ENCODE results near the gene MLYCD. TPM values are rescaled to one million over a fixed set of nuclear protein-coding genes. Genes with fewer than 3 reads are reported as not detected.

MLYCD gene
- polyA plus RNA-seq, 3 donors: 4.1 to 5.6 (median 4.3) TPM

GRCh38 chr16:83972256-83973008, 73.5 kb downstream of the MLYCD start:
- H3K27ac ChIP-seq (ENCODE audit: low read depth, low read length): no peak overlapping the region
- WGBS, 3 donors: 85 to 86% (median 85%) methylated on average over 19 of the region's 19 CpGs

DNA sequence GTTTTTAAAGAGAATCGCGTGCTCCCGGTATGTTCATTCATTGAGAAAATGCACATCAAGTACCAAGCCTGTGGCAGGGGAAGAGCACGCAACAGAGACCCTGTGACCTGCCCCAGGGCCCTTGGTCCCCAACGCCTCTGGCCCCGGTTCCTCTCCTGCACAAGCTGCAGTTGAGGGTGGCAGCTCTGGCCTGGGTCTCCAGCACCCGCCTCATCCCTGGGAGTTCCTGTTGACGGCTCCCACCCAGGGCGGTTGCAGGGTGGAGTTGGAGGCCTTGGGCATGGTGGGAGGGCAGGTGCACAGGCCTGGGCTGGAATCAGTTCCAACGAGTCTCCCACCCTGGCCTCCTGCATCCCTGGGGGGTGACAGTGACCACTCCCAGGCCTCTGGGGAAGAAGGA, 74.2 kb downstream of the MLYCD start:
- WGBS, 3 donors: 75 to 86% (median 86%) methylated on average over 8 to 10 of the region's 10 CpGs
- no peak overlapping the region for H3K27ac ChIP-seq (ENCODE audit: low read depth, low read length)

GRCh38 chr16:83973581-83974385, 74.9 kb downstream of the MLYCD start:
- 74 to 82% (median 79%) methylated on average over 22 of the region's 22 CpGs for WGBS, 3 donors
- no peak overlapping the region for H3K27ac ChIP-seq (ENCODE audit: low read depth, low read length)

DNA sequence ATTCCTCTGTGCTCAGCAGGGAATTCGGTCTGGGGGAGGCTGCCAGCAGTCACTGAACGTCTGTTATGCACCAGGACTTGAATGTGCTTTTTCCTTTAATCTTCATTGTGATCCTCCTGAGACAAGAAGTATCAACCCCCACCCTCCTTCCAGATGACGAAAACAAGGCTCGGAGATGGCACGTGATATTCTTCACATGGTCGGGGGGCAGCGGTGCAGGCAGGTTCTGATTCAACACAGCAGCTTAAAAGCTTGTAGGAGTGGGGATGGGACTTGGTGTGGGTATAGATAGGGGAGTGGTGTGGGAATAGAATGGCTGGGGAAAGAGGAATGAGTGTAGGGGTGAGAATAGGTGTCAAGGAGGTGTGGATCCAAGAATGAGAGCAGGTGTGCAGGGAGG, 75.6 kb downstream of the MLYCD start:
- WGBS, 3 donors: 32 to 53% (median 42%) methylated on average over 7 of the region's 7 CpGs
- no peak overlapping the region for H3K27ac ChIP-seq (ENCODE audit: low read depth, low read length)

GRCh38 chr16:83975590-83976260, 76.8 kb downstream of the MLYCD start:
- no peak overlapping the region for H3K27ac ChIP-seq (ENCODE audit: low read depth, low read length)
- 83 to 85% (median 85%) methylated on average over 15 of the region's 15 CpGs for WGBS, 3 donors

Other genes with a start within 250 kb of the MLYCD start
- 10 to 100 TPM; 12.6 to 39.0 (median 31.9) TPM for gene HSBP1, start 91.1 kb upstream of the MLYCD start, polyA plus RNA-seq
- 1 to 10 TPM; 3.9 to 6.5 (median 5.2) TPM for gene OSGIN1, start 54.1 kb downstream of the MLYCD start, polyA plus RNA-seq
- 1 to 10 TPM in 1 of 3 donors, under 1 TPM in 2; 0.47 to 2.2 (median 0.49) TPM for gene NECAB2, start 69.1 kb downstream of the MLYCD start, polyA plus RNA-seq
- gene SLC38A8, start 143.7 kb downstream of the MLYCD start, polyA plus RNA-seq: 1 to 10 TPM in 1 of 3 donors, under 1 TPM in 1, not detected in 1; 0.37 to 1.2 TPM
- 10 to 100 TPM; 29.8 to 56.3 (median 46.8) TPM for gene MBTPS1, start 217.8 kb downstream of the MLYCD start, polyA plus RNA-seq
- gene HSDL1, start 246.1 kb downstream of the MLYCD start, polyA plus RNA-seq: 10 to 100 TPM in 1 of 3 donors, 1 to 10 TPM in 2; 4.1 to 14.3 (median 6.4) TPM
- 1 to 10 TPM in 2 of 3 donors, under 1 TPM in 1; 0.94 to 1.6 (median 1.6) TPM for gene DNAAF1, start 246.2 kb downstream of the MLYCD start, polyA plus RNA-seq

Data from adipose tissue (tissue), 3 donors.